ENCODE results near the gene CHRNG.
"Not testable (repeated sequence)": the region's sequence is repeated elsewhere in the genome, so short reads cannot be mapped to it uniquely, and the experiment has no call there.

CHRNG gene

GRCh38 chr2:232527905-232528470 lies 11.5 kb upstream of the CHRNG start:
- no peak for DNase-seq

GRCh38 chr2:232528746-232529460 lies 10.6 kb upstream of the CHRNG start:
- DNase-seq = no peak

GRCh38 chr2:232529806-232530547 lies 9.5 kb upstream of the CHRNG start:
- no peak for DNase-seq

- no peak for DNase-seq
Measured at GRCh38 chr2:232530626-232531260, 8.7 kb upstream of the CHRNG start.

- DNase-seq = no peak
Measured at GRCh38 chr2:232532419-232532818, 7.1 kb upstream of the CHRNG start.

GRCh38 chr2:232532821-232533220 lies 6.7 kb upstream of the CHRNG start:
- DNase-seq = not testable (repeated sequence)

GRCh38 chr2:232533944-232534710 lies 5.4 kb upstream of the CHRNG start:
- no peak for DNase-seq

GRCh38 chr2:232534940-232535651 lies 4.4 kb upstream of the CHRNG start:
- no peak for DNase-seq

GRCh38 chr2:232535761-232536530 lies 3.5 kb upstream of the CHRNG start:
- no peak for DNase-seq

GRCh38 chr2:232537079-232537478 lies 2.4 kb upstream of the CHRNG start:
- DNase-seq = no peak

GRCh38 chr2:232537499-232537898 lies 2.0 kb upstream of the CHRNG start:
- DNase-seq = no peak

GRCh38 chr2:232538671-232539070 lies 821 bp upstream of the CHRNG start:
- DNase-seq = no peak

- DNase-seq = no peak
Measured at GRCh38 chr2:232540441-232541041, 1.0 kb downstream of the CHRNG start.

- DNase-seq = no peak
Measured at GRCh38 chr2:232541195-232541960, 1.9 kb downstream of the CHRNG start.

GRCh38 chr2:232541961-232542714 lies 2.6 kb downstream of the CHRNG start:
- no peak for DNase-seq

- DNase-seq = no peak
Measured at GRCh38 chr2:232542715-232543467, 3.4 kb downstream of the CHRNG start.

- DNase-seq = no peak
Measured at GRCh38 chr2:232543491-232543890, 4.0 kb downstream of the CHRNG start.

Data from right kidney (tissue), 1 donor.